Activated T-cell treated with anti-CD3 and anti-CD28 coated beads, Interleukin-2, amount 50 U/mL, for 4 hours (primary cell): ENCODE results near the gene ITPRID1. TPM values are rescaled to one million over a fixed set of nuclear protein-coding genes. Genes with fewer than 3 reads are reported as not detected.
"Not testable (repeated sequence)": the region's sequence is repeated elsewhere in the genome, so short reads cannot be mapped to it uniquely, and the experiment has no call there.

Source experiments
- ATAC-seq, 2 donors: fragments of 200-7000 bp; cut with Tn5 transposase; one replicate each; pipeline ENCODE4 v1.10.0; 2021
- DNase-seq: peaks from one replicate; pipeline ENCODE4 v3.0.0-alpha.2; 2020
- H3K27me3 Mint-ChIP-seq: one replicate; pipeline ENCODE4 v1.8.0; 2021; ENCODE audit warnings: low read depth, mixed read lengths
- H3K36me3 Mint-ChIP-seq: one replicate; pipeline ENCODE4 v1.8.0; 2022; ENCODE audit warnings: mixed read lengths; ENCODE audit not compliant: insufficient read depth
- H3K4me1 Mint-ChIP-seq: one replicate; pipeline ENCODE4 v1.8.0; 2021; ENCODE audit warnings: low read depth, mixed read lengths
- H3K4me3 Mint-ChIP-seq: one replicate; pipeline ENCODE4 v1.8.0; 2021; ENCODE audit warnings: mild to moderate bottlenecking, moderate library complexity, mixed read lengths
- H3K9me3 Mint-ChIP-seq: one replicate; pipeline ENCODE4 v1.8.0; 2021; ENCODE audit warnings: mixed read lengths
- total RNA-seq, 3 donors: library from RNA; stranded (reverse); gene quantifications; one replicate each; pipeline ENCODE4 v1.2.1, GENCODE V29; 2021

ITPRID1 gene
- total RNA-seq, 3 donors from 2014 or later = not detected

DNA sequence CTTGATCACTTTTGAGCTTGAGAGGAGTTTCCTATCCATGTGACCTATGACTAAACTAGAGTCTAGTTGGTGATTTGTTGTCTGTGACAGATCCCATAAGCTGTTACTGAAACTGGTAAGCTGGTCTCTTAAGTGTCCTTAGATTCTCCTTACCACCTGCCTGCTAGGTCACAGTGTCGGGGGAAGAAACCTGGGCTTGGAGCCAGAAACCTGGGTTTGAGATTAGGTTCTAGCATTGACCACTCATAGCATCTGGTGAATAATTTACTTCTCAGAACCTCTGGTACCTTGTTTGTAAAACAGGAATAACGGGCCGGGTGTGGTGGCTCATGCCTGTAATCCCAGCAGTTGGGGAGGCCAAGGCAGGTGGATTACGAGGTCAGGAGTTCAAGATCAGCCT lies 21.8 kb upstream of the ITPRID1 start:
- no peak for ATAC-seq
- H3K4me1 Mint-ChIP-seq = no peaks in the 10 kb centered on the region
- H3K4me3 Mint-ChIP-seq = no peak overlapping the region

GRCh38 chr7:31493714-31494181 lies 20.1 kb upstream of the ITPRID1 start:
- H3K4me3 Mint-ChIP-seq = no peak overlapping the region
- no peak for ATAC-seq
- H3K4me1 Mint-ChIP-seq = no peaks in the 10 kb centered on the region
- H3K36me3 Mint-ChIP-seq = no peaks in the 10 kb centered on the region
- no peak for DNase-seq
- H3K9me3 Mint-ChIP-seq = no peaks in the 10 kb centered on the region
- no peaks in the 10 kb centered on the region for H3K27me3 Mint-ChIP-seq

More for the DNA sequence above, 21.8 kb upstream of the ITPRID1 start:
- H3K27me3 Mint-ChIP-seq = no peaks in the 10 kb centered on the region
- H3K36me3 Mint-ChIP-seq = no peaks in the 10 kb centered on the region
- no peaks in the 10 kb centered on the region for H3K9me3 Mint-ChIP-seq
- no peak for DNase-seq

- no peaks in the 10 kb centered on the region for H3K36me3 Mint-ChIP-seq
- DNase-seq (no peak), ATAC-seq (no peak)
- H3K4me1 Mint-ChIP-seq = no peaks in the 10 kb centered on the region
- H3K4me3 Mint-ChIP-seq = no peak overlapping the region
- no peaks in the 10 kb centered on the region for H3K9me3 Mint-ChIP-seq
- no peaks in the 10 kb centered on the region for H3K27me3 Mint-ChIP-seq
These were observed 19.5 kb upstream of the ITPRID1 start for GRCh38 chr7:31494421-31494820.

- Mint-ChIP-seq H3K4me3 (no peak overlapping the region), H3K36me3 (no peaks in the 10 kb centered on the region), H3K4me1 (no peaks in the 10 kb centered on the region)
These were observed 18.2 kb upstream of the ITPRID1 start for GRCh38 chr7:31495653-31496052.

DNA sequence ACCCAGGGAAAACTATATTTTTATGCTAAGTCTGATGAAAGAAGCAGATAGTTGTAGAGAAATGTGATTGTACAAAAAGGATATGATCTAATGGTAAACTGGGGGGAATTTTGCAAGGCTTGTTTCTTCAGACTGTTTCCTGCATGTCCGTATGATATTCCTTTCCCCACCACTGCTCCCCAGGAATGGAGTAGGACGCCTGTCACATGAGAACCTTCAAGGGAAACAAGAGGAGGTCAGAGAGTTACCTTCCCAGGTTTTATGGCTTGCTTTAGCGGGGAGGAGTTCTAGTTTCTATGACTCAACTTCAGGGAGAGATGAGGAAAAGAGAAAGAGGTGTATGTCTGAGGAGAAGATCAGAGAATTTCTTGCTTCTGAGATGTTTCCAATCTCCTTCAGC lies 16.4 kb upstream of the ITPRID1 start:
- Mint-ChIP-seq H3K9me3 (no peaks in the 10 kb centered on the region), H3K4me1 (no peaks in the 10 kb centered on the region), H3K4me3 (no peak overlapping the region), H3K36me3 (no peaks in the 10 kb centered on the region), H3K27me3 (no peaks in the 10 kb centered on the region)
- DNase-seq (no peak), ATAC-seq (no peak)

More at GRCh38 chr7:31495653-31496052, 18.2 kb upstream of the ITPRID1 start:
- ATAC-seq = no peak
- no peak for DNase-seq
- H3K9me3 Mint-ChIP-seq = no peaks in the 10 kb centered on the region
- H3K27me3 Mint-ChIP-seq = no peaks in the 10 kb centered on the region

DNA sequence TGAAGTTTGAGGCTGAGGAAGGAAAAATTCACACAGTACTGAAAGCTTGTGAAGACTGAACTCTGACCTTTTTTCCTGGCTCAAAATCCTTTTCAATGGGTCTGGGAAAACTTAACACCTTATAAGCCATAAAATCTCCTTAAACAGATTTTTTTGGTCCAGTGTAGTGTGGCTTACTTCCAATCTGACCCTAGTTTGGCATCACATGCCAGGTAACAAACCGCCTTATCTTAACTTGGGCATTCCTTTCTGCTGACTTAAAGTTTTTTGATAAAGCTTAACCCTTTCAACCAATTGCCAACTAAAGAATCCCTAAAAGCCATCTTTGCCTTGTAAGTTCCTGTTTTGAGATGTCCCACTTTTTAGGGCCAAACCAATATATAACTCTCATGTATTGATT lies 13.2 kb upstream of the ITPRID1 start:
- DNase-seq (no peak), ATAC-seq (no peak)
- Mint-ChIP-seq H3K27me3 (no peaks in the 10 kb centered on the region), H3K4me1 (no peaks in the 10 kb centered on the region), H3K36me3 (no peaks in the 10 kb centered on the region), H3K4me3 (no peak overlapping the region), H3K9me3 (no peaks in the 10 kb centered on the region)

DNA sequence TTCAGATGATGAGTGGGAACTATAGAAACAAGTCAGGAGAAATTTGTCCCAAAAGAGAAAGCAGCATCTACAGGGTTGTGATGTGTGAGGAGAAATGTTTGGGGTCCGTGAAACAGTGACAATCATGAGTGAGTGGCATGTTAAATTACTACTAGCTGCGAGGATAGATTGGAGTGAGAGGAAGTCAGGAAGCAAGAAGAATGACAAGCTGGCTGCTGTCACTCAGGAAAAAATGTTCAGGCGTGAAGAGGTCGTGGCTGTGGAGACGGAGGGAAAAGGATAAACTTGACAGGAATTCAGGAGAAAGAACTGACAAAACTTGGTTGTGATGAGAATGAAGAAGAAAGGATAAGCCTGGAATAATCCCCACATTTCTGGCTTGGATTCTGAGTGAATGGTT lies 5.1 kb upstream of the ITPRID1 start:
- Mint-ChIP-seq H3K27me3 (no peaks in the 10 kb centered on the region), H3K36me3 (no peaks in the 10 kb centered on the region), H3K4me3 (no peak overlapping the region), H3K9me3 (peaks cover 22% of the 10 kb centered on the region), H3K4me1 (no peaks in the 10 kb centered on the region)
- no peak for ATAC-seq
- DNase-seq = no peak

GRCh38 chr7:31512166-31512565 lies 1.7 kb upstream of the ITPRID1 start:
- Mint-ChIP-seq H3K9me3 (peaks cover 23% of the 10 kb centered on the region), H3K4me1 (no peaks in the 10 kb centered on the region), H3K4me3 (no peak overlapping the region), H3K36me3 (no peaks in the 10 kb centered on the region), H3K27me3 (no peaks in the 10 kb centered on the region)
- no peak for ATAC-seq
- DNase-seq = no peak

- H3K4me1 Mint-ChIP-seq = no peaks in the 10 kb centered on the region
- no peak overlapping the region for H3K4me3 Mint-ChIP-seq
- no peak for DNase-seq
These were observed 3.0 kb downstream of the ITPRID1 start for GRCh38 chr7:31516680-31517502.

DNA sequence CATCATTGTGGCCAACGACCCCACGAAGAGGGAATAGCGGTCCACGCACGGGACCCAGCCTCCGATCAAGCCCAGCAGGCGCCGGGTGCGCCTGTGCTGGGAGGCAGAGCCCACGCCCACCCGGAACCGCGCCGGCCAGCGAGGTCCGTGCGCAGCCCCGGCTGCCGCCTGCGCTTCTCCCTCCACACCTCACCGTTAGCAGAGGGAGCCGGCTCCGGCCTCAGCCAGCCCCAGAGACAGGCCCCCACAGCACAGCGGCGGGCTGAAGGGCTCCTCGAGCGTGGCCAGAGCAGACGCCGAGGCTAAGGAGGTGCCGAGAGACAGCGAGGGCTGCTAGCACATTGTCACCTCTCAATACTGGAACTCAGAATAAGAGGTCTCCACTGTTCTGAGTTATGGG lies 3.6 kb downstream of the ITPRID1 start:
- DNase-seq (no peak), ATAC-seq (no peak)
- H3K36me3 Mint-ChIP-seq = no peaks in the 10 kb centered on the region
- H3K27me3 Mint-ChIP-seq = no peaks in the 10 kb centered on the region
- H3K4me1 Mint-ChIP-seq = no peaks in the 10 kb centered on the region
- H3K9me3 Mint-ChIP-seq = peaks cover 13% of the 10 kb centered on the region
- H3K4me3 Mint-ChIP-seq = no peak overlapping the region

More at GRCh38 chr7:31516680-31517502, 3.0 kb downstream of the ITPRID1 start:
- no peaks in the 10 kb centered on the region for H3K27me3 Mint-ChIP-seq
- no peak for ATAC-seq
- H3K36me3 Mint-ChIP-seq = no peaks in the 10 kb centered on the region
- H3K9me3 Mint-ChIP-seq = peaks cover 13% of the 10 kb centered on the region

DNA sequence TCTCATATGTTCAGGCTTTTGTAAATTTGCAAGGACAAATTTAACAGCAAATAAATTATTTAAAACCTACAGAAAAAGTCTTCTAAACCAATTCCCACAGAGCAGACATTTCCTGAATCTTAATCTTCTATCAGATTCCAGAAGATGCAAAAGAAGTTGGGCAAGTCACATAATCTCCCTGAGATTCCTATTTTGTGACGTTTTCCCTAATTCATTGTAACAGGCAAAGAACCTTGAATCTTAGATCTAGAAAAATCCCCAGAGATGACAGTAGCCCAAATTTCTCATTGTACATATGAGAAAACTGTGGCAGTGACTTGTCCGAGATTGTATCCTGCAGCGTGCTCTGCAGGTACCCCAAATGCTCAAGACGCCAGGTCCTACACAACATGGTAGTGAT lies 4.9 kb downstream of the ITPRID1 start:
- Mint-ChIP-seq H3K36me3 (no peaks in the 10 kb centered on the region), H3K4me1 (no peaks in the 10 kb centered on the region), H3K9me3 (peaks cover 13% of the 10 kb centered on the region), H3K4me3 (no peak overlapping the region), H3K27me3 (no peaks in the 10 kb centered on the region)
- DNase-seq = no peak
- no peak for ATAC-seq

- ATAC-seq (no peak), DNase-seq (no peak)
- Mint-ChIP-seq H3K36me3 (no peaks in the 10 kb centered on the region), H3K4me3 (no peak overlapping the region), H3K4me1 (no peaks in the 10 kb centered on the region), H3K9me3 (peaks cover 9% of the 10 kb centered on the region), H3K27me3 (no peaks in the 10 kb centered on the region)
These were observed 7.6 kb downstream of the ITPRID1 start for GRCh38 chr7:31521336-31522010.

DNA sequence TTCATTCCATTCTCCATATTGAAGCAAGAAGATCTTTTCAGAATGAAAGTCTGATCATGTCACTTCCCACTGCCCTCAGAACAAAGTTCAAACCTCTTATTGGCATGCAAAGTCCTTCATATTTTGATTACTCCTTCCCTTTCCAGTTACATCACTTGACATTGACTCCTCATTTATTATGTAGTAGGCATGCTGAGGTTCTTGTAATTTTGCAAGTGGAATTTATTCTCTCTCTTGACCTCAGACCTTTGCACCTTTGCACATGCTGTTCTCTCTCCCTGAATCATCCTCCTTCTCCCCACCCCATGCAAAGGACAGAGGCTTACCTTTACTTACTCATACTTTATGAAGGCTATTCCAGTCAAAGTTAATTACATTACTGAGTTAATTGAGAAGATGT lies 13.0 kb downstream of the ITPRID1 start:
- Mint-ChIP-seq H3K27me3 (no peaks in the 10 kb centered on the region), H3K9me3 (no peaks in the 10 kb centered on the region), H3K36me3 (no peaks in the 10 kb centered on the region), H3K4me1 (no peaks in the 10 kb centered on the region), H3K4me3 (no peak overlapping the region)
- DNase-seq (no peak), ATAC-seq (no peak)

DNA sequence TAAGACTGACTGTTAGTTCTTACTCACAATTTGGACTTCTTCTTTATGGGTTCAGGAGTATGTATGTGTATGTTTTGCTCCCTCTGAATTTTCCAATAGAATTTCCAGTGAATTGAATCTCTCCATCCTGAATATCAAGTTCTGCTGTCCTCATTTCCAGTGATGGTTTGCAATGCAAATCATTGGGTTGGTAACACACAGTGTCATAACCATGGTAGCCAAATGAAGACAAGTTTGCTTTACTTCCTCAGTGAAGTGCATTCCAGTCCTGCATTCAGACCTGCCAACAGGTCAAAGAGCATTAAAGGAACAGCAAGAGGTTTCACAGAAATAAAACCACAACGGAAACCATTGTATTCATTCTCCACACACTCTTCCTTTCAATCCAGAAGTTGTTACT lies 15.2 kb downstream of the ITPRID1 start:
- ATAC-seq = no peak
- no peak for DNase-seq
- Mint-ChIP-seq H3K27me3 (no peaks in the 10 kb centered on the region), H3K9me3 (no peaks in the 10 kb centered on the region), H3K4me3 (no peak overlapping the region), H3K4me1 (no peaks in the 10 kb centered on the region), H3K36me3 (no peaks in the 10 kb centered on the region)

DNA sequence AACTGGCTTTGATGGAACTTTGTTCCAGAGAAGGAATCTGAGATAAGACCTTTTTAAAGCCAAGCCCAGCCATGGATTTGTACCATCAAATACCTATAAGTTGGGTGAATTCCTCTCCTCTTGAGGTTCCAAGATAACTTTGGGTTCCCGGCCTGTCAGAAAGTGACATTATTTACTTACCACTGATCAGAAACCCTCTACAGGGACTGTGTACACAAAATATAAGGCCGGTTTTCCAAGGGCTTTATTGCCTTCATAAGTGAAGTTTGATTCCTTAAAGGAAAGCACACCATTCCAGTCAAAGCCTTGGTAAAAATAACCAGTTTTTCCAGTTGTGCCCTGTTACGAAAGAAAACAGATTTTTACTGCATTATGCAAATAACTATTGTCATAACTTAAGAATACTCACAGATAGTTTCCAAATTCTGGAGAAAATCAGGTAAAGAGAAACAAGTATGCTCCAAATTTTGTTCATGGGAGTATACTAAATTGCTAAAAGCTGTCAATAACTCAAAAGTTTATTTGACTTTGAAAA lies 26.8 kb downstream of the ITPRID1 start:
- H3K4me1 Mint-ChIP-seq, H3K36me3 Mint-ChIP-seq, DNase-seq, H3K27me3 Mint-ChIP-seq, H3K9me3 Mint-ChIP-seq, ATAC-seq, H3K4me3 Mint-ChIP-seq: not testable (repeated sequence)
